ENCODE measurements around the gene CACNA2D3. TPM values are rescaled to one million over a fixed set of nuclear protein-coding genes. Genes with fewer than 3 reads are reported as not detected.

The CACNA2D3 gene
- total RNA-seq, 1 donor from 2014 or later = 10.0 TPM

DNA sequence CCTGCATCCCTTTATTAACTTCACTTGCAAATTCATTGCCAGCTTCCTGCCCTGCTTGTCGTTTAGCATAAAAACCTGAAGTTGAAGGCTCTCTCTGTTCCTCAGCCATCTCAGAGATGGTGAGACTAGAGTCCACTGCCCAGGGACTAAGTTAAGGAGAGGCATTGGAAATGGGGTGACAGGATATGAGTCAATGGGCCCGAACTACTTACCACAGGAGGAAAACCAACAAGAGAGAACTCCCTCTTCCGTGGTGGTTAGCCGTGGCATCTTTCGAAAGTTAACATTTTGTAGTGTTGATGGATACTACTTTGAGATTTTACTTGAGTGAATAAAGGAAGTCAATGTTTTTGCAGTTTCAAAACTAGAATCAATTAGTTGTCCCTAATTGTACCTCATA, 740.2 kb downstream of the CACNA2D3 start:
- no peak overlapping the region for H3K4me3 Mint-ChIP-seq (ENCODE audit: unreplicated experiment)
- no peak for DNase-seq
- H3K27me3 Mint-ChIP-seq (ENCODE audit: unreplicated experiment) = peaks cover 4% of the 10 kb centered on the region
- TF ChIP-seq, protein P1, sequence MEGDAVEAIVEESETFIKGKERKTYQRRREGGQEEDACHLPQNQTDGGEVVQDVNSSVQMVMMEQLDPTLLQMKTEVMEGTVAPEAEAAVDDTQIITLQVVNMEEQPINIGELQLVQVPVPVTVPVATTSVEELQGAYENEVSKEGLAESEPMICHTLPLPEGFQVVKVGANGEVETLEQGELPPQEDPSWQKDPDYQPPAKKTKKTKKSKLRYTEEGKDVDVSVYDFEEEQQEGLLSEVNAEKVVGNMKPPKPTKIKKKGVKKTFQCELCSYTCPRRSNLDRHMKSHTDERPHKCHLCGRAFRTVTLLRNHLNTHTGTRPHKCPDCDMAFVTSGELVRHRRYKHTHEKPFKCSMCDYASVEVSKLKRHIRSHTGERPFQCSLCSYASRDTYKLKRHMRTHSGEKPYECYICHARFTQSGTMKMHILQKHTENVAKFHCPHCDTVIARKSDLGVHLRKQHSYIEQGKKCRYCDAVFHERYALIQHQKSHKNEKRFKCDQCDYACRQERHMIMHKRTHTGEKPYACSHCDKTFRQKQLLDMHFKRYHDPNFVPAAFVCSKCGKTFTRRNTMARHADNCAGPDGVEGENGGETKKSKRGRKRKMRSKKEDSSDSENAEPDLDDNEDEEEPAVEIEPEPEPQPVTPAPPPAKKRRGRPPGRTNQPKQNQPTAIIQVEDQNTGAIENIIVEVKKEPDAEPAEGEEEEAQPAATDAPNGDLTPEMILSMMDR (IDR thresholded peaks at IDR 0.05; ENCODE audit: partially characterized antibody, unreplicated experiment) = no peak
- peaks cover 2% of the 10 kb centered on the region for H3K4me1 Mint-ChIP-seq (ENCODE audit: low read depth, unreplicated experiment)
- H3K9me3 Mint-ChIP-seq (ENCODE audit: unreplicated experiment) = peaks cover 3% of the 10 kb centered on the region
- H3K36me3 Mint-ChIP-seq (ENCODE audit: unreplicated experiment) = no peaks in the 10 kb centered on the region
- H3K27ac Mint-ChIP-seq (ENCODE audit: unreplicated experiment) = no peak overlapping the region

DNA sequence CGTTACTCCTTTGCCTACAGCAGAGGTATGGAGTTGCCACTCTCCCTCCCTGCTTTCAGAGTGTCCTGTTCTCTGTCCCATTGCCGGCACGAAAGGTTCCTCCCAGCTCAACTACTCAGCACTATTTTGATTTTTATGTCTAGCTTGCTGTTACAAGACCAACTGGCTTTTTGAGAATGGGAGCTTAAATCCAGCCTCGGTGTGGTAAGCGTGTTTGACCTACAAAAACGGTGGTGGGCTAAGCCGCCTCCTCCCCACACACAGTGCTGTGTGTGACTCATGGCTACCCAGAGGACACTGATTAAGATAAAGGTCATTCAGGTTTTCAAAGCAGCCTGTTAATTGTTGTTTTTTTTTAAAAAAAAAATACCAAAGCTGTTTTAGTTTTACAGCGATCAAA, 741.0 kb downstream of the CACNA2D3 start:
- H3K36me3 Mint-ChIP-seq (ENCODE audit: unreplicated experiment) = no peaks in the 10 kb centered on the region
- TF ChIP-seq, protein P1 (IDR thresholded peaks at IDR 0.05; ENCODE audit: partially characterized antibody, unreplicated experiment) = no peak
- H3K4me3 Mint-ChIP-seq (ENCODE audit: unreplicated experiment) = no peak overlapping the region
- no peak for DNase-seq
- no peak overlapping the region for H3K27ac Mint-ChIP-seq (ENCODE audit: unreplicated experiment)
- H3K9me3 Mint-ChIP-seq (ENCODE audit: unreplicated experiment) = peaks cover 3% of the 10 kb centered on the region
- peaks cover 6% of the 10 kb centered on the region for H3K27me3 Mint-ChIP-seq (ENCODE audit: unreplicated experiment)
- H3K4me1 Mint-ChIP-seq (ENCODE audit: low read depth, unreplicated experiment) = peaks cover 2% of the 10 kb centered on the region

DNA sequence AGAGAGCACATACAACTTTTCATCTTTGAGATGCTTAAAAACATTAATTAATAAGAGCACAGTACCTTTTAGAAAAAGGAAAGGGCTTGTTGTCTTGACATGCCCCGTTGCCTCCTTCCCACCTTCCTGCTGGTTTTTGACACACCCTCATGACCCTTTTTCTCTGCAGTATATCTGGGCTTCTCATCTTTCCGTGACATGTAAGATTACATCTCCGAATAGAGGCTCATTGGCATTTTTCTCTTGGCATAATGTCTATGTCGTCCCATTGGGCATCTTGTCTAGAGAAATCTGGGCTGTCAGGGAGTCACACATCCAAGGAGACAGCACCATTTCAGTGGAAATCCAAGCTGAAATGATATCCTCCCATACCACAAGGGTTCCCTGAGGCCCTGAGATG, 741.4 kb downstream of the CACNA2D3 start:
- Mint-ChIP-seq H3K4me3 (ENCODE audit: unreplicated experiment) (no peak overlapping the region), H3K4me1 (ENCODE audit: low read depth, unreplicated experiment) (no peaks in the 10 kb centered on the region), H3K36me3 (ENCODE audit: unreplicated experiment) (no peaks in the 10 kb centered on the region), H3K27me3 (ENCODE audit: unreplicated experiment) (peaks cover 6% of the 10 kb centered on the region), H3K9me3 (ENCODE audit: unreplicated experiment) (peaks cover 3% of the 10 kb centered on the region), H3K27ac (ENCODE audit: unreplicated experiment) (no peak overlapping the region)
- TF ChIP-seq, protein P1 (IDR thresholded peaks at IDR 0.05; ENCODE audit: partially characterized antibody, unreplicated experiment) = no peak
- DNase-seq = no peak

DNA sequence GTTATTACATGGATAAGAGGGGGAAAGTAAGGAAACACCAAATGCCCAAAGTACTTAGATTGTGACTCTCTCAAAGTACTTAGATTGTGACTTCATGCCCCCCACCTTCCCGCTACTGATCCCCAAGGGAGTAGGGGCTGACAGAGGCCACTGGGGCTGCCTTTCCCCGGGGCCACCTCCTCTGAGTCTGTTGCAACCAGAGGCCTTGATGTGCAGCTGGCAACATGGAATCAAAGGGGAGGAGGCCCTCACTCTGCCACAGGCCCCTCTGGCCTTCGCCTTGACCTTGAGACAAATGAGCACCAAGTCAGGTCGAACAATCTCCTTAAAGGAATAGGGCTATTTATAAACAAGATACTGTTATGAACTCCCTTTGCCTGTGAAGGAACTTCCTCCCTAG, 743.0 kb downstream of the CACNA2D3 start:
- DNase-seq = no peak
- TF ChIP-seq, protein P1 (IDR thresholded peaks at IDR 0.05; ENCODE audit: partially characterized antibody, unreplicated experiment) = no peak
- no peaks in the 10 kb centered on the region for H3K36me3 Mint-ChIP-seq (ENCODE audit: unreplicated experiment)
- no peaks in the 10 kb centered on the region for H3K4me1 Mint-ChIP-seq (ENCODE audit: low read depth, unreplicated experiment)
- H3K9me3 Mint-ChIP-seq (ENCODE audit: unreplicated experiment) = peaks cover 3% of the 10 kb centered on the region
- H3K4me3 Mint-ChIP-seq (ENCODE audit: unreplicated experiment) = no peak overlapping the region
- H3K27me3 Mint-ChIP-seq (ENCODE audit: unreplicated experiment) = peaks cover 4% of the 10 kb centered on the region
- no peak overlapping the region for H3K27ac Mint-ChIP-seq (ENCODE audit: unreplicated experiment)

DNA sequence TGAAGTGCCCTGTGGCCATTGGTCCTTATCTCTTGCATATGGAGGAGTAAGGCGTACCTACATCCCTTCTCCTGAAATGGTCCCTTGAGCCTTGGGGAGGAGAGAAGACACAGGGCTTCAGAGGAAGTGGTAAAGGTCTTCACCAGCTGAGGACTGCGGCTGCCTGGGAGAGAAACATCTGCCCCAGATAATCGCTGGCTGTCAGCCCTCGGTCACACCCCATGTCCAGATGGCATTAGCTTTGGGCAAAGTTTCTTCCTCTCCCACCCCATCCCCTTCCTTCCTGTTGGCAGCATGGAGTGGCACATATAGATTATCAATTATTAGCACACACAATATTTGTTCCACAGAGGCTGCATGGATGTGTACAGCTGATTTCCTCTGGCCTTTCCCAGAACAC, 743.9 kb downstream of the CACNA2D3 start:
- Mint-ChIP-seq H3K4me3 (ENCODE audit: unreplicated experiment) (no peak overlapping the region), H3K36me3 (ENCODE audit: unreplicated experiment) (no peaks in the 10 kb centered on the region), H3K9me3 (ENCODE audit: unreplicated experiment) (peaks cover 3% of the 10 kb centered on the region), H3K4me1 (ENCODE audit: low read depth, unreplicated experiment) (no peaks in the 10 kb centered on the region), H3K27me3 (ENCODE audit: unreplicated experiment) (peaks cover 4% of the 10 kb centered on the region), H3K27ac (ENCODE audit: unreplicated experiment) (no peak overlapping the region)
- TF ChIP-seq, protein P1 (IDR thresholded peaks at IDR 0.05; ENCODE audit: partially characterized antibody, unreplicated experiment) = no peak
- DNase-seq = no peak
